ENCODE results near the gene ARHGEF3.

Gene ARHGEF3

GRCh38 chr3:56751056-56751707, 50.6 kb downstream of the ARHGEF3 start:
- Histone ChIP-seq H2AFZ (ENCODE audit: low read depth, low read length) (no peak overlapping the region), H3K9me3 (ENCODE audit: insufficient read depth, low read length) (peaks cover 9% of the 10 kb centered on the region; the same call in 1 of the 2 replicates), H3K27me3 (ENCODE audit: low read depth, low read length) (no peaks in the 10 kb centered on the region), H3K79me2 (ENCODE audit: low read length) (0 out of 2 replicates have a peak, but pooled peaks cover 2% of the 10 kb centered on the region), H3K4me1 (ENCODE audit: low read length) (peaks cover 56% of the 10 kb centered on the region), H3K36me3 (replicated peaks; ENCODE audit: low read depth, low read length) (peaks cover 26% of the 10 kb centered on the region), H3K4me2 (ENCODE audit: low read length) (no peak overlapping the region), H3K9ac (ENCODE audit: low read length) (no peak overlapping the region), H4K20me1 (ENCODE audit: insufficient read depth, low read length) (no peaks in the 10 kb centered on the region), H3K4me3 (ENCODE audit: low read length) (no peak overlapping the region), H3K27ac (ENCODE audit: low read length) (no peak overlapping the region)
- TF ChIP-seq CTCF (IDR thresholded peaks at IDR 0.05; ENCODE audit: low read depth, low read length) (no peak), EZH2phosphoT487 (IDR thresholded peaks at IDR 0.05; ENCODE audit: low read depth) (no peak)

GRCh38 chr3:56748663-56749231, 53.0 kb downstream of the ARHGEF3 start:
- Histone ChIP-seq H3K27me3 (ENCODE audit: low read depth, low read length) (no peaks in the 10 kb centered on the region), H3K9me3 (ENCODE audit: insufficient read depth, low read length) (peaks cover 9% of the 10 kb centered on the region; the same call in 1 of the 2 replicates), H3K4me1 (ENCODE audit: low read length) (peaks cover 33% of the 10 kb centered on the region), H3K36me3 (replicated peaks; ENCODE audit: low read depth, low read length) (peaks cover 26% of the 10 kb centered on the region), H3K4me2 (ENCODE audit: low read length) (no peak overlapping the region), H3K4me3 (ENCODE audit: low read length) (no peak overlapping the region), H3K27ac (ENCODE audit: low read length) (no peak overlapping the region), H2AFZ (ENCODE audit: low read depth, low read length) (no peak overlapping the region), H3K79me2 (ENCODE audit: low read length) (no peaks in the 10 kb centered on the region), H3K9ac (ENCODE audit: low read length) (no peak overlapping the region), H4K20me1 (ENCODE audit: insufficient read depth, low read length) (no peaks in the 10 kb centered on the region)
- TF ChIP-seq CTCF (IDR thresholded peaks at IDR 0.05; ENCODE audit: low read depth, low read length) (no peak), EZH2phosphoT487 (IDR thresholded peaks at IDR 0.05; ENCODE audit: low read depth) (no peak)

- H3K27me3 ChIP-seq (ENCODE audit: low read depth, low read length) = no peaks in the 10 kb centered on the region
- H3K36me3 ChIP-seq (replicated peaks; ENCODE audit: low read depth, low read length) = peaks cover 26% of the 10 kb centered on the region
- no peaks in the 10 kb centered on the region for H4K20me1 ChIP-seq (ENCODE audit: insufficient read depth, low read length)
- H3K4me3 ChIP-seq (ENCODE audit: low read length) = no peak overlapping the region
- peaks cover 9% of the 10 kb centered on the region; the same call in 1 of the 2 replicates for H3K9me3 ChIP-seq (ENCODE audit: insufficient read depth, low read length)
- no peaks in the 10 kb centered on the region for H3K79me2 ChIP-seq (ENCODE audit: low read length)
- TF ChIP-seq CTCF (IDR thresholded peaks at IDR 0.05; ENCODE audit: low read depth, low read length) (no peak), EZH2phosphoT487 (IDR thresholded peaks at IDR 0.05; ENCODE audit: low read depth) (no peak)
- peaks cover 18% of the 10 kb centered on the region for H3K4me1 ChIP-seq (ENCODE audit: low read length)
- no peak overlapping the region for H3K4me2 ChIP-seq (ENCODE audit: low read length)
- H3K9ac ChIP-seq (ENCODE audit: low read length) = no peak overlapping the region
- H2AFZ ChIP-seq (ENCODE audit: low read depth, low read length) = no peak overlapping the region
- H3K27ac ChIP-seq (ENCODE audit: low read length) = no peak overlapping the region
These were observed 54.6 kb downstream of the ARHGEF3 start for GRCh38 chr3:56747150-56747549.

- H3K36me3 ChIP-seq (replicated peaks; ENCODE audit: low read depth, low read length) = peaks cover 5% of the 10 kb centered on the region
- H4K20me1 ChIP-seq (ENCODE audit: insufficient read depth, low read length) = no peaks in the 10 kb centered on the region
- no peak overlapping the region for H3K4me3 ChIP-seq (ENCODE audit: low read length)
- no peaks in the 10 kb centered on the region for H3K79me2 ChIP-seq (ENCODE audit: low read length)
- no peak overlapping the region for H3K4me2 ChIP-seq (ENCODE audit: low read length)
- no peaks in the 10 kb centered on the region for H3K9me3 ChIP-seq (ENCODE audit: insufficient read depth, low read length)
- H3K4me1 ChIP-seq (ENCODE audit: low read length) = peaks cover 11% of the 10 kb centered on the region
- H2AFZ ChIP-seq (ENCODE audit: low read depth, low read length) = no peak overlapping the region
- H3K27me3 ChIP-seq (ENCODE audit: low read depth, low read length) = no peaks in the 10 kb centered on the region
- TF ChIP-seq CTCF (IDR thresholded peaks at IDR 0.05; ENCODE audit: low read depth, low read length) (no peak), EZH2phosphoT487 (IDR thresholded peaks at IDR 0.05; ENCODE audit: low read depth) (no peak)
- H3K27ac ChIP-seq (ENCODE audit: low read length) = no peak overlapping the region
- H3K9ac ChIP-seq (ENCODE audit: low read length) = no peak overlapping the region
These were observed 57.7 kb downstream of the ARHGEF3 start for GRCh38 chr3:56744016-56744415.

All from OCI-LY3 (cell line).